Mammary epithelial cell (primary cell): ENCODE results near the gene SERTAD3.

Source experiments
- EZH2 ChIP-seq: IDR thresholded peaks from 2 replicates; pipeline ENCODE4 v1.6.1; 2012; ENCODE audit warnings: low read length, inconsistent platforms, borderline replicate concordance
- TF ChIP-seq, protein P1 (sequence below), 2 donors: IDR thresholded peaks in 1 of 2; conservative IDR thresholded peaks in 1 of 2; 2 replicates each; pipeline ENCODE4 v1.5.1; 2011 to 2012; ENCODE audit warnings: inconsistent platforms in 2 of 2, low read length in 2 of 2, mild to moderate bottlenecking in 2 of 2, control low read depth in 1 of 2, low read depth in 1 of 2; ENCODE audit not compliant: insufficient read depth in 1 of 2; ENCODE audit errors: extremely low read depth in 1 of 2

DNA sequence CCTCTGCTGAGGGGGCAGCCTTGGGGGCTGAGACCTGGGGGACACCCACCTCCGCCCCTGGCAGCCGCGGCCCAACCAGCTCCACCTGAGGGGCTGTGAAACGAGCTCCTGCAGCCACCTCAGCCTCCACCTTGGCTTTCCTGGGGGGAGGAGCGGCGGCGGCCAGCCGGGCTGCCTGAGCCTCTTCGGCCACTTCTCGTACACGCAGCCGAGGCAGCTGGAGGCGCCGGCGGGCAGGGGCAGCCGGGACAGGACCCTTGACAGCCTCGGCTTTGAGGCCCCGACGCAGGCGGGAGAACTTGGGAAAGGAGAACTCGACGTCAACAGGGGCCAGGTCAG is 46.6 kb downstream of the SERTAD3 start:
- TF ChIP-seq, protein P1, sequence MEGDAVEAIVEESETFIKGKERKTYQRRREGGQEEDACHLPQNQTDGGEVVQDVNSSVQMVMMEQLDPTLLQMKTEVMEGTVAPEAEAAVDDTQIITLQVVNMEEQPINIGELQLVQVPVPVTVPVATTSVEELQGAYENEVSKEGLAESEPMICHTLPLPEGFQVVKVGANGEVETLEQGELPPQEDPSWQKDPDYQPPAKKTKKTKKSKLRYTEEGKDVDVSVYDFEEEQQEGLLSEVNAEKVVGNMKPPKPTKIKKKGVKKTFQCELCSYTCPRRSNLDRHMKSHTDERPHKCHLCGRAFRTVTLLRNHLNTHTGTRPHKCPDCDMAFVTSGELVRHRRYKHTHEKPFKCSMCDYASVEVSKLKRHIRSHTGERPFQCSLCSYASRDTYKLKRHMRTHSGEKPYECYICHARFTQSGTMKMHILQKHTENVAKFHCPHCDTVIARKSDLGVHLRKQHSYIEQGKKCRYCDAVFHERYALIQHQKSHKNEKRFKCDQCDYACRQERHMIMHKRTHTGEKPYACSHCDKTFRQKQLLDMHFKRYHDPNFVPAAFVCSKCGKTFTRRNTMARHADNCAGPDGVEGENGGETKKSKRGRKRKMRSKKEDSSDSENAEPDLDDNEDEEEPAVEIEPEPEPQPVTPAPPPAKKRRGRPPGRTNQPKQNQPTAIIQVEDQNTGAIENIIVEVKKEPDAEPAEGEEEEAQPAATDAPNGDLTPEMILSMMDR (conservative IDR thresholded peaks at IDR 0.05 in 1 of 2, IDR thresholded peaks at IDR 0.05 in 1 of 2; ENCODE audit: extremely low read depth in 1 of 2, insufficient read depth in 1 of 2, low read depth in 1 of 2, low read length in 2 of 2) = no peak
- no peak for TF ChIP-seq EZH2
